Measurements from ENCODE around the gene YBEY.

YBEY gene

DNA sequence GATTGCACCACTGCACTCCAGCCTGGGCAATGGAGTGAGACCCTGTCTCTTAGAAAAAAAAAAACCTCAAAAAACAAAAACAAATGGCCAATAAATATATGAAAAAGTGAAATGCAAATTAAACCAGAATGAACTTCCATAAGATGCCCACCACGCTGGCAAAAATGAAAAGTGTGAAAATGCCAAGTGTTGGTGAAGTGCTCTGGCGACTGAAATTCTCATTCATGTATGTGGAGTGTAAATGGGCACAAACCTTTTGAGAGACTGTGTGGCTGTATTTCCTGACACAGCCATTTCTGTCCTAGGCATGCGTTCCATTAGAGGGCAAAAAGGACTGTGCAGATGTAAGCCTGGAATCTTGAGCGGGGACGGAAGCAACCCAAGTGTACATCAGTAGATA is 18.3 kb downstream of the YBEY start:
- Histone ChIP-seq H4K20me1 (ENCODE audit: low read depth, low read length) (no peaks in the 10 kb centered on the region), H3K79me2 (ENCODE audit: insufficient read depth, low read length) (no peaks in the 10 kb centered on the region), H2AFZ (ENCODE audit: low read depth, low read length, severe bottlenecking) (no peak overlapping the region), H3K36me3 (ENCODE audit: low read length) (peaks cover 12% of the 10 kb centered on the region), H3K27ac (ENCODE audit: low read depth, low read length) (no peak overlapping the region), H3K9ac (ENCODE audit: low read length) (no peak overlapping the region), H3F3A (ENCODE audit: insufficient read depth) (no peaks in the 10 kb centered on the region), H3K4me2 (ENCODE audit: low read depth, low read length, poor library complexity, severe bottlenecking) (no peak overlapping the region), H3K9me2 (replicated peaks; ENCODE audit: insufficient read depth, low read length) (no peaks in the 10 kb centered on the region), H3K27me3 (ENCODE audit: low read length) (no peaks in the 10 kb centered on the region), H3K4me3 (ENCODE audit: insufficient read depth, low read length, poor library complexity, severe bottlenecking) (no peak overlapping the region), H3K9me3 (ENCODE audit: insufficient read depth, low read length) (no peaks in the 10 kb centered on the region)
- TF ChIP-seq EZH2phosphoT487 (conservative IDR thresholded peaks at IDR 0.05; ENCODE audit: low read length): no peak
- TF ChIP-seq, protein P1, sequence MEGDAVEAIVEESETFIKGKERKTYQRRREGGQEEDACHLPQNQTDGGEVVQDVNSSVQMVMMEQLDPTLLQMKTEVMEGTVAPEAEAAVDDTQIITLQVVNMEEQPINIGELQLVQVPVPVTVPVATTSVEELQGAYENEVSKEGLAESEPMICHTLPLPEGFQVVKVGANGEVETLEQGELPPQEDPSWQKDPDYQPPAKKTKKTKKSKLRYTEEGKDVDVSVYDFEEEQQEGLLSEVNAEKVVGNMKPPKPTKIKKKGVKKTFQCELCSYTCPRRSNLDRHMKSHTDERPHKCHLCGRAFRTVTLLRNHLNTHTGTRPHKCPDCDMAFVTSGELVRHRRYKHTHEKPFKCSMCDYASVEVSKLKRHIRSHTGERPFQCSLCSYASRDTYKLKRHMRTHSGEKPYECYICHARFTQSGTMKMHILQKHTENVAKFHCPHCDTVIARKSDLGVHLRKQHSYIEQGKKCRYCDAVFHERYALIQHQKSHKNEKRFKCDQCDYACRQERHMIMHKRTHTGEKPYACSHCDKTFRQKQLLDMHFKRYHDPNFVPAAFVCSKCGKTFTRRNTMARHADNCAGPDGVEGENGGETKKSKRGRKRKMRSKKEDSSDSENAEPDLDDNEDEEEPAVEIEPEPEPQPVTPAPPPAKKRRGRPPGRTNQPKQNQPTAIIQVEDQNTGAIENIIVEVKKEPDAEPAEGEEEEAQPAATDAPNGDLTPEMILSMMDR (IDR thresholded peaks at IDR 0.05; ENCODE audit: insufficient read depth, low read length, poor library complexity, severe bottlenecking): no peak

DNA sequence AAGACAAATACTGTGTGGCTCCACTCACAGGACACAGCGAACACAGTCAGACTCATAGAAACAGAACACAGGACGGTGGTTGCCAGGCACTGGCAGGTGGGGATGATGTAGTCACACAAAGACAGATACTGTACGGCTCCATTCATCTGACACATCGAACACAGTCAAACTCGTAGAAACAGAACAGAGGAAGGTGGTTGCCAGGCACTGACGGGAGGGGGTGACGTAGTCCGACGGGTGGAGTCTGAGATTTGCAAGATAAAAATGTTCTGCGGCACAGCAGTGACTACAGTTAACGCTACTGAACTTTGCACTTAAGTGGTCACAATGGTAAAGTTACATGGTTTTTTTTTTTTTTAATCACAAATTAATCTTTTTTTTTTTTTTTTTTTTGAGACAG is 18.8 kb downstream of the YBEY start:
- H4K20me1 ChIP-seq (ENCODE audit: low read depth, low read length): no peaks in the 10 kb centered on the region

DNA sequence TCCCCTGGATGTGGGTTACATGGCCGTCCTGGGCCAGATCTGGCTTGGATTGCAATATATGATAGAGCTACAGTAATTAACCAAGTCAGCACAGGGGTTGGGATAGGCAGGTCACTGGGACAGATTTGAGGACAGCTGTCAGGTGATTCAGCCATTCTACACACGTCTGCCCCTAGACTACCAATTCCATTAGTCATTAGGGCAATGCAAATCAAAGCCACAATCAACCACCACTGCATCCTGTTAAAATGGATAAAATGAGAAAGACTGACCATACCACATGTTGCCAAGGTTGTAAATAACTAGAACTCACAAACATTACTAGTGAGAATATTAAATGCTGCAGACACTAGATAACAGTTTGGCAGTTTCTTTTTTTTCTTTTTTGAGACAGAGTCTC is 21.5 kb downstream of the YBEY start:
- Histone ChIP-seq H3K4me2 (ENCODE audit: low read depth, low read length, poor library complexity, severe bottlenecking) (no peak overlapping the region), H3K9me3 (ENCODE audit: insufficient read depth, low read length) (no peaks in the 10 kb centered on the region), H3K79me2 (ENCODE audit: insufficient read depth, low read length) (no peaks in the 10 kb centered on the region), H3K27me3 (ENCODE audit: low read length) (no peaks in the 10 kb centered on the region), H3K36me3 (ENCODE audit: low read length) (peaks cover 8% of the 10 kb centered on the region), H3F3A (ENCODE audit: insufficient read depth) (no peaks in the 10 kb centered on the region), H3K9me2 (replicated peaks; ENCODE audit: insufficient read depth, low read length) (no peaks in the 10 kb centered on the region), H2AFZ (ENCODE audit: low read depth, low read length, severe bottlenecking) (no peak overlapping the region), H3K27ac (ENCODE audit: low read depth, low read length) (no peak overlapping the region), H3K4me3 (ENCODE audit: insufficient read depth, low read length, poor library complexity, severe bottlenecking) (no peak overlapping the region), H3K9ac (ENCODE audit: low read length) (no peak overlapping the region), H4K20me1 (ENCODE audit: low read depth, low read length) (no peaks in the 10 kb centered on the region)
- no peak for TF ChIP-seq EZH2phosphoT487 (conservative IDR thresholded peaks at IDR 0.05; ENCODE audit: low read length)
- TF ChIP-seq, protein P1 (IDR thresholded peaks at IDR 0.05; ENCODE audit: insufficient read depth, low read length, poor library complexity, severe bottlenecking): no peak

More for the DNA sequence above, 18.8 kb downstream of the YBEY start:
- H3K9me3 ChIP-seq (ENCODE audit: insufficient read depth, low read length): no peaks in the 10 kb centered on the region
- no peaks in the 10 kb centered on the region for H3K27me3 ChIP-seq (ENCODE audit: low read length)
- no peak overlapping the region for H3K4me2 ChIP-seq (ENCODE audit: low read depth, low read length, poor library complexity, severe bottlenecking)
- no peak for TF ChIP-seq EZH2phosphoT487 (conservative IDR thresholded peaks at IDR 0.05; ENCODE audit: low read length)
- TF ChIP-seq, protein P1 (IDR thresholded peaks at IDR 0.05; ENCODE audit: insufficient read depth, low read length, poor library complexity, severe bottlenecking): no peak
- H3K79me2 ChIP-seq (ENCODE audit: insufficient read depth, low read length): no peaks in the 10 kb centered on the region
- H3K36me3 ChIP-seq (ENCODE audit: low read length): peaks cover 12% of the 10 kb centered on the region
- no peak overlapping the region for H3K9ac ChIP-seq (ENCODE audit: low read length)
- H3F3A ChIP-seq (ENCODE audit: insufficient read depth): no peaks in the 10 kb centered on the region
- no peak overlapping the region for H2AFZ ChIP-seq (ENCODE audit: low read depth, low read length, severe bottlenecking)
- no peak overlapping the region for H3K4me3 ChIP-seq (ENCODE audit: insufficient read depth, low read length, poor library complexity, severe bottlenecking)
- no peaks in the 10 kb centered on the region for H3K9me2 ChIP-seq (replicated peaks; ENCODE audit: insufficient read depth, low read length)
- no peak overlapping the region for H3K27ac ChIP-seq (ENCODE audit: low read depth, low read length)
